WTC11 (cell line): ENCODE measurements around the gene RNF39. TPM values are rescaled to one million over a fixed set of nuclear protein-coding genes. Genes with fewer than 3 reads are reported as not detected.
A peak's percentile ranks its signal among the peaks of the same experiment; 100 is the strongest.

Experiments
- ATAC-seq: fragments of 200-7000 bp; cut with Tn5 transposase; 2 replicates; pipeline ENCODE4 v1.10.0; 2021; ENCODE audit warnings: mild to moderate bottlenecking, moderate library complexity
- CTCF ChIA-PET: fragments of 300-600 bp; sonication (Branson Sonifier 250); formaldehyde crosslinking; loops from one replicate; lab custom pipeline; 2021; ENCODE audit warnings: antibody characterized with exemption; lab: Charles Lee
- POLR2A ChIA-PET: fragments of 350-600 bp; sonication (Branson Sonifier 250); formaldehyde crosslinking; loops from one replicate; lab custom pipeline; 2021; ENCODE audit warnings: antibody characterized with exemption; lab: Charles Lee
- DNase-seq: peaks from one replicate; pipeline ENCODE4 v3.0.0; 2021; ENCODE audit warnings: low spot score
- H3K27ac Mint-ChIP-seq: 2 replicates; pipeline ENCODE4 v1.8.0; 2021; ENCODE audit warnings: mixed read lengths
- H3K27me3 Mint-ChIP-seq: 2 replicates; pipeline ENCODE4 v1.8.0; 2021; ENCODE audit warnings: low read depth, mild to moderate bottlenecking, moderate library complexity, mixed read lengths
- H3K36me3 Mint-ChIP-seq: 2 replicates; pipeline ENCODE4 v1.8.0; 2021; ENCODE audit warnings: mixed read lengths
- H3K4me1 Mint-ChIP-seq: 2 replicates; pipeline ENCODE4 v1.8.0; 2022; ENCODE audit warnings: mixed read lengths
- H3K4me3 Mint-ChIP-seq: 2 replicates; pipeline ENCODE4 v1.8.0; 2021; ENCODE audit warnings: mild to moderate bottlenecking, moderate library complexity, mixed read lengths
- H3K9me3 Mint-ChIP-seq: 2 replicates; pipeline ENCODE4 v1.8.0; 2021; ENCODE audit warnings: mixed read lengths
- ESRRA ChIP-seq: sonication (generic); formaldehyde crosslinking; IDR thresholded peaks from 2 replicates; pipeline ENCODE4 v1.8.1; 2022; ENCODE audit warnings: mild to moderate bottlenecking, missing genetic modification reagents, borderline replicate concordance
- FOXK1 ChIP-seq: sonication (generic); formaldehyde crosslinking; IDR thresholded peaks from 2 replicates; pipeline ENCODE4 v1.8.0; 2022; ENCODE audit warnings: mild to moderate bottlenecking, moderate library complexity, missing genetic modification reagents
- PRRX2 ChIP-seq: fragments of 250-450 bp; sonication (Bioruptor Pico); IDR thresholded peaks from 2 replicates; pipeline ENCODE4 v1.8.0; 2021; ENCODE audit warnings: mild to moderate bottlenecking
- SOX15 ChIP-seq: fragments of 250-450 bp; sonication (Bioruptor Pico); IDR thresholded peaks from 2 replicates; pipeline ENCODE4 v1.9.0; 2021; ENCODE audit warnings: mild to moderate bottlenecking
- SP1 ChIP-seq: sonication (generic); formaldehyde crosslinking; conservative IDR thresholded peaks from 2 replicates; pipeline ENCODE4 v1.8.1; 2022; ENCODE audit warnings: missing genetic modification reagents
- ZNF232 ChIP-seq: sonication (generic); formaldehyde crosslinking; IDR thresholded peaks from 2 replicates; pipeline ENCODE4 v1.8.0; 2022; ENCODE audit warnings: mild to moderate bottlenecking, missing genetic modification reagents
- total RNA-seq: library from RNA; stranded (reverse); gene quantifications from 3 replicates; pipeline ENCODE4 v1.2.3, GENCODE V29; 2021
- TF ChIP-seq, protein P1 (sequence below): fragments of 200-600 bp; IDR thresholded peaks from 2 replicates; pipeline ENCODE4 v1.8.0; 2022; ENCODE audit warnings: antibody characterized with exemption
- TF ChIP-seq, protein P2 (sequence below): sonication (generic); formaldehyde crosslinking; IDR thresholded peaks from 2 replicates; pipeline ENCODE4 v1.8.0; 2022; ENCODE audit warnings: mild to moderate bottlenecking, missing genetic modification reagents
- TF ChIP-seq, protein P3 (sequence below): sonication (generic); formaldehyde crosslinking; IDR thresholded peaks from 2 replicates; pipeline ENCODE4 v1.8.1; 2023; ENCODE audit warnings: mild to moderate bottlenecking, missing genetic modification reagents
- TF ChIP-seq, protein P4 (sequence below): sonication (generic); formaldehyde crosslinking; IDR thresholded peaks from 2 replicates; pipeline ENCODE4 v1.8.1; 2023; ENCODE audit warnings: mild to moderate bottlenecking, missing genetic modification reagents, moderate library complexity
- TF ChIP-seq, protein P5 (sequence below): fragments of 250-450 bp; sonication (Bioruptor Pico); conservative IDR thresholded peaks from 2 replicates; pipeline ENCODE4 v1.9.0; 2021; ENCODE audit warnings: mild to moderate bottlenecking
- TF ChIP-seq, protein P6 (sequence below): sonication (generic); formaldehyde crosslinking; IDR thresholded peaks from 2 replicates; pipeline ENCODE4 v1.8.0; 2022; ENCODE audit warnings: mild to moderate bottlenecking, missing genetic modification reagents

The RNF39 gene
- total RNA-seq, 1 experiment from 2014 or later: 5.1 TPM

DNA sequence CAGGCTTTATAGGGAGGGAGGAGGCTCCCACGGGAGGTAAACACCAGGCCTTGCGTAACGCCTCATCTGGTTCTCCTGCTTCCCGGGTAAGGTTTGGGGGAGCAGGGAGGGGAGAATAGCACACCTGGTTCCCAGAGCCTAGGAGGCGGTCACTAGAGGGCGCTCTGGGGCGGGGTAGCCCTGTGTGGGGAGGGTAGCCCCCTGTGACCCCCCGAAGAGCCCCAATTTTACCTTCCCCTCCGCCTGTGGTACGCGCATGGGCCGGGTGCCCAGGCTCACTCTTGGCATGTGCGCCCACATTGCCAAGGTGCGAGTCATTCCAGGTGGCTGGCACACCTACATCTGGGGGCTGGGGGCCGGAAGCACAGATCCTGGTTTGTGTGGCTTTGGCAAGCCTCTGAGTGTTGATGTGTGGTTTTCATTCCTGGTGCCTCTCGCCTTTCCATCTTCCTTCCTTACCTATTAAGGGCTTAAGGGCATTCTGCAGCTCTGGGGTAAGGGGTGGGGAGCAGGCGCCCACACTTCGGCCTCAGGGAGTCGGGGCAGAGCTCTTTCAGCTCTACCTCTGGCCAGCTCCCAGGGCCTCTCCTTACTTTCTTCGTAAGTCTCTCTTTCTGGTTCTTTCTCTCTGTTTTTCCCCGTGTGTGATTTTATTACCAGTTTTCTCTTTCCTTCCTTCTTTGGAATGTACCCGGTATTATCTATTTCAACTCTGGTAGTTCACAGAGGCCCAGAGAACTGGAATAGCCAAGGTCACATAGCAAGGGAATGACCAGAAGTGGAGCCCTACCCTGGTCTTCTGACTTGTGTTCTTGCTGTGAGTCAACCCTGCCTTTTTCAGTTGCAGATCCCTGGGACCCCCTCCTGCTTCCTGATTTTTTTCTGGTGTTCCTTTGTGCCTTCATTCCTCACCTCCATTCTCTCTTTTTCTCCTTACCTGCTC lies 492 bp upstream of the RNF39 start (continued):
- TF ChIP-seq, protein P1, sequence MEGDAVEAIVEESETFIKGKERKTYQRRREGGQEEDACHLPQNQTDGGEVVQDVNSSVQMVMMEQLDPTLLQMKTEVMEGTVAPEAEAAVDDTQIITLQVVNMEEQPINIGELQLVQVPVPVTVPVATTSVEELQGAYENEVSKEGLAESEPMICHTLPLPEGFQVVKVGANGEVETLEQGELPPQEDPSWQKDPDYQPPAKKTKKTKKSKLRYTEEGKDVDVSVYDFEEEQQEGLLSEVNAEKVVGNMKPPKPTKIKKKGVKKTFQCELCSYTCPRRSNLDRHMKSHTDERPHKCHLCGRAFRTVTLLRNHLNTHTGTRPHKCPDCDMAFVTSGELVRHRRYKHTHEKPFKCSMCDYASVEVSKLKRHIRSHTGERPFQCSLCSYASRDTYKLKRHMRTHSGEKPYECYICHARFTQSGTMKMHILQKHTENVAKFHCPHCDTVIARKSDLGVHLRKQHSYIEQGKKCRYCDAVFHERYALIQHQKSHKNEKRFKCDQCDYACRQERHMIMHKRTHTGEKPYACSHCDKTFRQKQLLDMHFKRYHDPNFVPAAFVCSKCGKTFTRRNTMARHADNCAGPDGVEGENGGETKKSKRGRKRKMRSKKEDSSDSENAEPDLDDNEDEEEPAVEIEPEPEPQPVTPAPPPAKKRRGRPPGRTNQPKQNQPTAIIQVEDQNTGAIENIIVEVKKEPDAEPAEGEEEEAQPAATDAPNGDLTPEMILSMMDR: peak; percentile 73
- TF ChIP-seq, protein P2, sequence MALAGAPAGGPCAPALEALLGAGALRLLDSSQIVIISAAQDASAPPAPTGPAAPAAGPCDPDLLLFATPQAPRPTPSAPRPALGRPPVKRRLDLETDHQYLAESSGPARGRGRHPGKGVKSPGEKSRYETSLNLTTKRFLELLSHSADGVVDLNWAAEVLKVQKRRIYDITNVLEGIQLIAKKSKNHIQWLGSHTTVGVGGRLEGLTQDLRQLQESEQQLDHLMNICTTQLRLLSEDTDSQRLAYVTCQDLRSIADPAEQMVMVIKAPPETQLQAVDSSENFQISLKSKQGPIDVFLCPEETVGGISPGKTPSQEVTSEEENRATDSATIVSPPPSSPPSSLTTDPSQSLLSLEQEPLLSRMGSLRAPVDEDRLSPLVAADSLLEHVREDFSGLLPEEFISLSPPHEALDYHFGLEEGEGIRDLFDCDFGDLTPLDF (CRISPR knock-in tag): no peak

DNA sequence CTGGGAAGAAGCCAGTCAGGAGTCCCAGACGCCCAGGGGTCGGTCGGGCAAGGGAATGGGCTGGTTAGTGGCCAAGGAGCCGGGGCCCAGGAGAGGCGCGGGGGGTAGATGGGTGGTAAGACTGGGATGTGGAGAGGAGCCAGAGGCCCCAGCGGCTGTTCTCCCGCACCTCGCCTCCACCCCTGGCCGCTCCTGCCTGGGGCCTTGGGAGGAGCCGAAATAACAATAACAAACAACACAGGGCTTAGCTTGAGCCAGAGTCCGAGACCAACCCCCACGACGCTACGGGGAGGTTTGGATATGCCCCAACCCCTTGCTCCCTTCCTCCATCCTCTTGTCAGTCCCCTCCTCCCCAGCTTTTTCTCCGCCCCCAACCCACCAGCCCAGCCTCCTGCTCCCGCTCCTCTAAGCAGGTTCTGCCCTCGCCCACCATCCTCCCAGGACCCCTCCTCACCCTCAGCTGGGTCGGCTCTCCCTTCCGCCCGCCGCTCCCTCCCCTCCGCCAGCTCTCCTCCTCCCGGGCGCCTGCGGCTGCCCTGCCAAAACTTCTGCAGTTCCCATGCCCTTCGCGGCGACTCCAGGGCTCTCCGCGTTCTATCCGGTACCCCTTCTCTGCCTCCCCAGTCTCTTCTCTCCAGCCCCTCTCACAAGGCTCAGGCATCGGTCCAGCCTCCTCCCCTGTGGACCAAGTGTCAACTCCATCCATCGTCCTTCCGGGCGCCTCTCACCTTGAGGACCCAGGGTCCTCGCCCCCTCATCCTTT lies 1.1 kb downstream of the RNF39 start:
- Mint-ChIP-seq H3K27ac (no peak overlapping the region), H3K27me3 (peaks cover 94% of the 10 kb centered on the region), H3K4me3 (peak overlapping the region; percentile 96), H3K9me3 (no peaks in the 10 kb centered on the region), H3K36me3 (no peaks in the 10 kb centered on the region; the same call in 1 of the 2 replicates), H3K4me1 (peaks cover 32% of the 10 kb centered on the region)
- CTCF ChIA-PET: interaction anchor here (0.5 to 4.4 kb wide), 13 partner anchors 8 to 421 kb away, joined by 3 to 69 read pairs (median 4); partner anchors contain the start of genes POLR1H and PPP1R11
- ATAC-seq: peak; percentile 64
- peak; percentile 69 for DNase-seq
- TF ChIP-seq SP1 (CRISPR knock-in tag): peak; percentile 14
- TF ChIP-seq, protein P3, sequence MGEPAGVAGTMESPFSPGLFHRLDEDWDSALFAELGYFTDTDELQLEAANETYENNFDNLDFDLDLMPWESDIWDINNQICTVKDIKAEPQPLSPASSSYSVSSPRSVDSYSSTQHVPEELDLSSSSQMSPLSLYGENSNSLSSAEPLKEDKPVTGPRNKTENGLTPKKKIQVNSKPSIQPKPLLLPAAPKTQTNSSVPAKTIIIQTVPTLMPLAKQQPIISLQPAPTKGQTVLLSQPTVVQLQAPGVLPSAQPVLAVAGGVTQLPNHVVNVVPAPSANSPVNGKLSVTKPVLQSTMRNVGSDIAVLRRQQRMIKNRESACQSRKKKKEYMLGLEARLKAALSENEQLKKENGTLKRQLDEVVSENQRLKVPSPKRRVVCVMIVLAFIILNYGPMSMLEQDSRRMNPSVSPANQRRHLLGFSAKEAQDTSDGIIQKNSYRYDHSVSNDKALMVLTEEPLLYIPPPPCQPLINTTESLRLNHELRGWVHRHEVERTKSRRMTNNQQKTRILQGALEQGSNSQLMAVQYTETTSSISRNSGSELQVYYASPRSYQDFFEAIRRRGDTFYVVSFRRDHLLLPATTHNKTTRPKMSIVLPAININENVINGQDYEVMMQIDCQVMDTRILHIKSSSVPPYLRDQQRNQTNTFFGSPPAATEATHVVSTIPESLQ (CRISPR knock-in tag): no peak
- 0 out of 2 replicates have a peak, but pooled peaks have one; percentile 5 for TF ChIP-seq FOXK1 (CRISPR knock-in tag)
- POLR2A ChIA-PET: interaction anchor here (0.7 to 2.1 kb wide), 5 partner anchors 9 to 252 kb away, joined by 3 to 8 read pairs (median 5); partner anchors contain the start of genes POLR1H and TRIM39

DNA sequence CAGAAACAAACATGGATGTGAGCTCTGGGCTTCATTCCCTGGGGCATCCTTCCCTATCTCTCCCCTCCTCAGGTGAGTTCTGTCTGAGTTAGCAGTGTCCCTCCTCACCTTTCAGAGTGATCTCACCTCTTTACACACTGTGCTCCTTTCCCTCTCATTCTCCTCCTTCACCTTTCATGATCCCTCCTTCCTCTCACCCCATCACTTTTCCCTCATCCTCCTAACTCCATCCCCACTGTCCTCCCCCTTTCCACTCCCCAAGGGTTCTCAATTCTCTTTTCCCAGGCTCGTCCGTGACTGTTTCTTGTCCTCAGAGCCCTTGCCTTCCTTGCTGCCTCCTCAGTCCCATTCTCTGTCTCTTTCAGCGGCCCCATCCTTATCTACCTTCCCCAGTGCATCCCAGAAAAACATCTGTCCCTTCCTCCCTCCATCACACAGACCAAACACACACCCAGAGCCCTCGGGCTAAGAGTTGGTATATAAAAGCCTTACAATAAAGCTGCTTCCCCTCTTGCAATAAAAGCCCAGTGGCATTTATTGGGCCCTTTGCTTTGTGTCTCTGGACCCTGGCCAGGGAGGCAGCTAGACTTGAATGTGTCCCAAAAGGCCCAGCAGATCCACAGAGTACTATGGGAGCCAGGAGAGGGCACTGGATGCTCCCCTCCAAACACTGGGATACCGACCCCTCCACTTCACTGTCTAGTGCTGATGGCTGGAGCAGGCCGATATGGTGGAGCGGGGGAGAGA lies 1.9 kb downstream of the RNF39 start:
- Mint-ChIP-seq H3K4me1 (peaks cover 32% of the 10 kb centered on the region), H3K4me3 (peak overlapping the region; percentile 96), H3K27me3 (peaks cover 86% of the 10 kb centered on the region), H3K27ac (no peak overlapping the region), H3K36me3 (no peaks in the 10 kb centered on the region; the same call in 1 of the 2 replicates), H3K9me3 (no peaks in the 10 kb centered on the region)
- ChIA-PET POLR2A (interaction anchor here (0.7 to 2.1 kb wide), 4 partner anchors 8 to 29 kb away, joined by 3 to 8 read pairs (median 6); partner anchors contain the start of gene POLR1H), CTCF (interaction anchor here (0.8 to 4.4 kb wide), 9 partner anchors 12 to 284 kb away, joined by 3 to 69 read pairs (median 10); partner anchors contain the start of gene POLR1H)
- DNase-seq: no peak
- peak; percentile 15 for ATAC-seq
- TF ChIP-seq ZNF232 (CRISPR knock-in tag) (no peak), ESRRA (CRISPR knock-in tag) (no peak), SOX15 (CRISPR knock-in tag) (no peak), PRRX2 (CRISPR knock-in tag) (no peak)
- TF ChIP-seq, protein P4, sequence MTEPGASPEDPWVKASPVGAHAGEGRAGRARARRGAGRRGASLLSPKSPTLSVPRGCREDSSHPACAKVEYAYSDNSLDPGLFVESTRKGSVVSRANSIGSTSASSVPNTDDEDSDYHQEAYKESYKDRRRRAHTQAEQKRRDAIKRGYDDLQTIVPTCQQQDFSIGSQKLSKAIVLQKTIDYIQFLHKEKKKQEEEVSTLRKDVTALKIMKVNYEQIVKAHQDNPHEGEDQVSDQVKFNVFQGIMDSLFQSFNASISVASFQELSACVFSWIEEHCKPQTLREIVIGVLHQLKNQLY: no peak
- TF ChIP-seq, protein P5, sequence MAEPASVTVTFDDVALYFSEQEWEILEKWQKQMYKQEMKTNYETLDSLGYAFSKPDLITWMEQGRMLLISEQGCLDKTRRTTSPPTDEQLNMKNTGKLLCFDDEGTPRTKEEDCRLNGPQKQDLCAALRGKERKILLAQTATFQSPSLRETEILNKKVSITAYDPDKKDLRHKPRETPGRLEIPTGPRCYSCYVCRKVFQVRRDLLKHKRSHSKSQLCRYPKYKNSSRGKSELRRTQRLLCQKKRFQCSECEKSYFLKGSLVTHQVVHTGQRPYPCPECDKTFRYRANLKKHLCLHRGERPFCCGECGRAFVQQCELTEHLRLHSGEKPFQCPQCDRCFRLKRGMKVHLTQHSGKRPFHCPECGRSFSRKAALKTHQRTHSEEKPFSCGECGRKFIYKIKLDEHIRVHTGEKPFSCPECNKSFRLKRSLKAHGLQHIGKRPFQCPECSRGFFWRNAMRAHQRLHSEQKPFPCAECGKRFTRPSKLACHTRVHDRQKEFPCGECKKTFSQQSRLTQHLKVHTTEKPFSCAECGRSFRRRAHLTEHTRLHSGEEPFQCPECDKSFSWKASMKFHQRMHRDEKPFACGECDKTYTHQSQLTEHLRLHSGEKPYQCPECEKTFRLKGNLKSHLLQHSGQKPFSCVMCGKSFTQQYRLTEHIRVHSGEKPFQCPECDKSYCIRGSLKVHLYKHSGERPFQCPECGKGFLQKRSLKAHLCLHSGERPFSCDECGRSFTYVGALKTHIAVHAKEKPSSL (CRISPR knock-in tag): no peak
- TF ChIP-seq, protein P6, sequence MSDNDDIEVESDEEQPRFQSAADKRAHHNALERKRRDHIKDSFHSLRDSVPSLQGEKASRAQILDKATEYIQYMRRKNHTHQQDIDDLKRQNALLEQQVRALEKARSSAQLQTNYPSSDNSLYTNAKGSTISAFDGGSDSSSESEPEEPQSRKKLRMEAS (CRISPR knock-in tag): no peak
